Measurements from ENCODE around the gene PSME3.
"Not testable (repeated sequence)": the region's sequence is repeated elsewhere in the genome, so short reads cannot be mapped to it uniquely, and the experiment has no call there.

Gene PSME3

DNA sequence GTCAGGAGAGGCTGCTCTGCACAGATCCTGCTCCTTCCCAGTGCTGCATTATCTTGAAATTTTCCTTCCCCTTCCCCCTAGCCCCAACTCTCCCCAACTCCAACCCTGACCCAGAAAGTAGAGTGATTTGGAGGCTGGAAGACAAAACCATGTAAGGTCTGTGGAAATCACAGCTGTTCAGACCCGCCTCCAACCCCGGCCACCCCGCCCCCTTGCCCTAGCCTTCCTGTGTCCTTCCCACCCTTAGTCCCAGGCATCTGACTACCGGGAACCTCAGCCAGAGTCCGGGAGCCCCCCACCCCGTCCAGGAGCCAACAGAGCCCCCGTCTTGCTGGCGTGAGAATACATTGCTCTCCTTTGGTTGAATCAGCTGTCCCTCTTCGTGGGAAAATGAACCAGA, 17.8 kb downstream of the PSME3 start, which contains the start of gene AOC3:
Gene AOC3 (plus strand): TSS at position 246 of the 400 bp plus-strand sequence. CDS start 145 bp downstream, at position 391.
- no peak for DNase-seq (ENCODE audit: low read depth)
- no peak within 1 kb of the TSS for H3K4me3 ChIP-seq (ENCODE audit: low read depth, low read length)
- TF ChIP-seq, protein P1, sequence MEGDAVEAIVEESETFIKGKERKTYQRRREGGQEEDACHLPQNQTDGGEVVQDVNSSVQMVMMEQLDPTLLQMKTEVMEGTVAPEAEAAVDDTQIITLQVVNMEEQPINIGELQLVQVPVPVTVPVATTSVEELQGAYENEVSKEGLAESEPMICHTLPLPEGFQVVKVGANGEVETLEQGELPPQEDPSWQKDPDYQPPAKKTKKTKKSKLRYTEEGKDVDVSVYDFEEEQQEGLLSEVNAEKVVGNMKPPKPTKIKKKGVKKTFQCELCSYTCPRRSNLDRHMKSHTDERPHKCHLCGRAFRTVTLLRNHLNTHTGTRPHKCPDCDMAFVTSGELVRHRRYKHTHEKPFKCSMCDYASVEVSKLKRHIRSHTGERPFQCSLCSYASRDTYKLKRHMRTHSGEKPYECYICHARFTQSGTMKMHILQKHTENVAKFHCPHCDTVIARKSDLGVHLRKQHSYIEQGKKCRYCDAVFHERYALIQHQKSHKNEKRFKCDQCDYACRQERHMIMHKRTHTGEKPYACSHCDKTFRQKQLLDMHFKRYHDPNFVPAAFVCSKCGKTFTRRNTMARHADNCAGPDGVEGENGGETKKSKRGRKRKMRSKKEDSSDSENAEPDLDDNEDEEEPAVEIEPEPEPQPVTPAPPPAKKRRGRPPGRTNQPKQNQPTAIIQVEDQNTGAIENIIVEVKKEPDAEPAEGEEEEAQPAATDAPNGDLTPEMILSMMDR (IDR thresholded peaks at IDR 0.05; ENCODE audit: control insufficient read depth, extremely low read depth, insufficient read depth): no peak

DNA sequence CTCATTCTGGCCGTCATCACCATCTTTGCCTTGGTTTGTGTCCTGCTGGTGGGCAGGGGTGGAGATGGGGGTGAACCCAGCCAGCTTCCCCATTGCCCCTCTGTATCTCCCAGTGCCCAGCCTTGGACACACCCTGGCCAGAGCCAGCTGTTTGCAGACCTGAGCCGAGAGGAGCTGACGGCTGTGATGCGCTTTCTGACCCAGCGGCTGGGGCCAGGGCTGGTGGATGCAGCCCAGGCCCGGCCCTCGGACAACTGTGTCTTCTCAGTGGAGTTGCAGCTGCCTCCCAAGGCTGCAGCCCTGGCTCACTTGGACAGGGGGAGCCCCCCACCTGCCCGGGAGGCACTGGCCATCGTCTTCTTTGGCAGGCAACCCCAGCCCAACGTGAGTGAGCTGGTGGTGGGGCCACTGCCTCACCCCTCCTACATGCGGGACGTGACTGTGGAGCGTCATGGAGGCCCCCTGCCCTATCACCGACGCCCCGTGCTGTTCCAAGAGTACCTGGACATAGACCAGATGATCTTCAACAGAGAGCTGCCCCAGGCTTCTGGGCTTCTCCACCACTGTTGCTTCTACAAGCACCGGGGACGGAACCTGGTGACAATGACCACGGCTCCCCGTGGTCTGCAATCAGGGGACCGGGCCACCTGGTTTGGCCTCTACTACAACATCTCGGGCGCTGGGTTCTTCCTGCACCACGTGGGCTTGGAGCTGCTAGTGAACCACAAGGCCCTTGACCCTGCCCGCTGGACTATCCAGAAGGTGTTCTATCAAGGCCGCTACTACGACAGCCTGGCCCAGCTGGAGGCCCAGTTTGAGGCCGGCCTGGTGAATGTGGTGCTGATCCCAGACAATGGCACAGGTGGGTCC, 18.4 kb downstream of the PSME3 start:
- not testable (repeated sequence) for H3K4me3 ChIP-seq (ENCODE audit: low read depth, low read length); DNase-seq (ENCODE audit: low read depth)

DNA sequence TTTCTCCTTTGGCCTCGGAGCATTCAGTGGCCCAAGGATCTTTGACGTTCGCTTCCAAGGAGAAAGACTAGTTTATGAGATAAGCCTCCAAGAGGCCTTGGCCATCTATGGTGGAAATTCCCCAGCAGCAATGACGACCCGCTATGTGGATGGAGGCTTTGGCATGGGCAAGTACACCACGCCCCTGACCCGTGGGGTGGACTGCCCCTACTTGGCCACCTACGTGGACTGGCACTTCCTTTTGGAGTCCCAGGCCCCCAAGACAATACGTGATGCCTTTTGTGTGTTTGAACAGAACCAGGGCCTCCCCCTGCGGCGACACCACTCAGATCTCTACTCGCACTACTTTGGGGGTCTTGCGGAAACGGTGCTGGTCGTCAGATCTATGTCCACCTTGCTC, 19.2 kb downstream of the PSME3 start:
- TF ChIP-seq, protein P1 (IDR thresholded peaks at IDR 0.05; ENCODE audit: control insufficient read depth, extremely low read depth, insufficient read depth): no peak
- H3K4me3 ChIP-seq (ENCODE audit: low read depth, low read length): no peak overlapping the region
- DNase-seq (ENCODE audit: low read depth): no peak

DNA sequence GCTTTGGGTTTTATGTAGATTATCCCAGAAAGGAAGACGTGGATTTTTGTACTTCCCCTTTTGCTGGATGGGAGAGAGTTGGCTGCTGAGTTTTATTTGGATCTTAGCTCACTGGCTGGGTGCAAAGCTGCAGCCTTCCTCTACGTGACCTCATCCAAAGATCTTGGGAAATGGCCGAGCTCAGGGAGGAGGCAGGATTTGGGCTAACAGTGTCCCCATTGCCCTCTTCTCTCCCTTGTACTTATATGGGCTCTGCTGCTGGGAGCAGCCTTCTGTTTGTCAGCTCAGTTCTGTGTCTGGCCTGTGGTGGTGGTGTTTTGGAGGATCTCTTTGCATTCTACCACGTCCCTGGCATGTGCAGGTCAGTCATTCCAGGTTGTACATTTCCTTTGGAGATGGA, 19.8 kb downstream of the PSME3 start:
- DNase-seq (ENCODE audit: low read depth): no peak
- TF ChIP-seq, protein P1 (IDR thresholded peaks at IDR 0.05; ENCODE audit: control insufficient read depth, extremely low read depth, insufficient read depth): no peak

DNA sequence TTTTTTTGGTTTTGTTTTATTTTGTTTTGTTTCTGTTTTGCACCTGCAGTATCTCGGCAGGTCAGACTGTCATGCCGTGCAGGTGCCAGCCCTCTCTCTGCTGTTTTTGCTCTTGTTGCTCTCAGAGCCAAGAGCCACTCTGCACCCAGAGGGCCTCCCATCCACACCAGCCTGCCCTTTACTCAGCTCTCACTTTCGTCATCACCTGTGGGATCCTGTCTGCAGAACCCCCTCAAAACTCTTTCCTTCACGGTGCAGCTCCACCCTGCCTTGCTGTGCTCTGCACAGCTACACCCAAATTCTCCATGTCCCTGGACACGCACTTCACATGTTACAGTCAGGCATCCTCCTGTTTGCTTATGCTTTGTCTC, 20.4 kb downstream of the PSME3 start:
- no peak for DNase-seq (ENCODE audit: low read depth)
- TF ChIP-seq, protein P1 (IDR thresholded peaks at IDR 0.05; ENCODE audit: control insufficient read depth, extremely low read depth, insufficient read depth): no peak
- no peak overlapping the region for H3K4me3 ChIP-seq (ENCODE audit: low read depth, low read length)

More for the DNA sequence above, 19.8 kb downstream of the PSME3 start:
- no peak overlapping the region for H3K4me3 ChIP-seq (ENCODE audit: low read depth, low read length)

DNA sequence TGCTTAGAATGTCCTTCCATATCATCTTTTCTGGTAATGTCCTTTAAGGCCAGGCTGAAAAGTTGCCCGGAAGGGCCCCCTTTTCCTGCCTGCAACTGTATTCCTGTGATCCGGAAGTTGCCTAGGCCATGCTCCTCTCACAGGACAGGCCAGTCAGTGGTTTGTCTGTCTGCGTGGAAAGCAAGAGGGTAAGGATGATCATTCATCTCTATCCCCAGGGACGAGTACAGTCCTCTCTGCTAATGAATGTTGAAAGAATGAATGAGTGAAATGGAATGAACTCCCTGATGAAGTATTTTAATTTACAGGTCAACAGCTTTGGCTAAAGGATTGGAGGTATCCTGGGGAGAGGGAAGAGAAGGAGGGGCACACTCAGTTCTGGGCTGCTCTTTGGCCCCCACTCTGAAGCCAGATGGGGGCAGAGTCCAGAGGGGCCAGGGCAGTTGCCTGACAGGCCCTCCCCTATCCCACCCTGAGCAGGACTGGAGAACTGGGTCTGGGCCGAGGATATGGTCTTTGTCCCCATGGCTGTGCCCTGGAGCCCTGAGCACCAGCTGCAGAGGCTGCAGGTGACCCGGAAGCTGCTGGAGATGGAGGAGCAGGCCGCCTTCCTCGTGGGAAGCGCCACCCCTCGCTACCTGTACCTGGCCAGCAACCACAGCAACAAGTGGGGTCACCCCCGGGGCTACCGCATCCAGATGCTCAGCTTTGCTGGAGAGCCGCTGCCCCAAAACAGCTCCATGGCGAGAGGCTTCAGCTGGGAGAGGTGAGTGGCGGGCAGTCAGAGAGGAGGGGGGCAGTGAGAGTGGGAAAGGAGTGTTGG, 21.0 kb downstream of the PSME3 start:
- DNase-seq (ENCODE audit: low read depth): no peak
- no peak overlapping the region for H3K4me3 ChIP-seq (ENCODE audit: low read depth, low read length)
- TF ChIP-seq, protein P1 (IDR thresholded peaks at IDR 0.05; ENCODE audit: control insufficient read depth, extremely low read depth, insufficient read depth): no peak

DNA sequence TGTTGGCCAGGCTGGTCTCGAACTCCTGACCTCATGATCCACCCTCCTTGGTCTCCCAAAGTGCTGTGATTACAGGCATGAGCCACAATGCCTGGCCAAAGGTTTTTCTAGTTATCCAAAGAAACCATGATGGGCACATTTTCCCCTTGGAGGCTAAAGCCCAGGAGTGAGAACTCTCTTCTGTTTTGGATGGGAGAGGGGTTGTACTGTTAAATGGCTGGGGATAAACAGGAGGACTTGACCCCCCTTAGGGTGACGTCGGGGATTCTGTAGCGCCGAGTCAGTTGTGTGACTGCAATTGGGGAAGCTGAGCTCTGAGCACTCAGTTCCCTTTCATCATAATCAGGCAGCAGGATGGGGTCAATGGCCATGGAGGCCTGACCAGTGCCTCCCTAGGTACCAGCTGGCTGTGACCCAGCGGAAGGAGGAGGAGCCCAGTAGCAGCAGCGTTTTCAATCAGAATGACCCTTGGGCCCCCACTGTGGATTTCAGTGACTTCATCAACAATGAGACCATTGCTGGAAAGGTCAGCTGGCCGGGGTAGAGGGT, 21.9 kb downstream of the PSME3 start:
- H3K4me3 ChIP-seq (ENCODE audit: low read depth, low read length): no peak overlapping the region
- TF ChIP-seq, protein P1 (IDR thresholded peaks at IDR 0.05; ENCODE audit: control insufficient read depth, extremely low read depth, insufficient read depth): no peak
- no peak for DNase-seq (ENCODE audit: low read depth)

DNA sequence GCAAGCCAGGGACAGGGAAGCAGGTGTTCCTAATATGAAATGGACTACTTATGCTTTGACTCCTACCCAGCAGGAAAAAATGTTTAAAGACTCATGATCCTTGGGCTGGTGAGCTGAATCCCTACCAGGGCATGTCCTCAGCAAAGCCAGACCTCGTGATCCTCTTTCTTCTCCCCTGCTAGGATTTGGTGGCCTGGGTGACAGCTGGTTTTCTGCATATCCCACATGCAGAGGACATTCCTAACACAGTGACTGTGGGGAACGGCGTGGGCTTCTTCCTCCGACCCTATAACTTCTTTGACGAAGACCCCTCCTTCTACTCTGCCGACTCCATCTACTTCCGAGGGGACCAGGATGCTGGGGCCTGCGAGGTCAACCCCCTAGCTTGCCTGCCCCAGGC, 22.9 kb downstream of the PSME3 start:
- not testable (repeated sequence) for H3K4me3 ChIP-seq (ENCODE audit: low read depth, low read length); DNase-seq (ENCODE audit: low read depth)

DNA sequence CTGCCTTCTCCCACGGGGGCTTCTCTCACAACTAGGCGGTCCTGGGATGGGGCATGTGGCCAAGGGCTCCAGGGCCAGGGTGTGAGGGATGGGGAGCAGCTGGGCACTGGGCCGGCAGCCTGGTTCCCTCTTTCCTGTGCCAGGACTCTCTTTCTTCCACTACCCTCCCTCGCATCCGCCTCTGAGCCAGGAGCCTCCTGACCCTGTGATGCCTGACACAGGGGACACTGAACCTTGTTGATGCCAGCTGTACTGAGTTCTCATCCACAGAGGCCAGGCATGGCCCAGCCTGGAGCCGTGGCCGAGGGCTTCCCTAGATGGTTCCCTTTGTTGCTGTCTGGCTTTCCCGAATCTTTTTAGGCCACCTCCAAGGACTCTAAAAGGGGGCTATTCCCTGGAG, 23.3 kb downstream of the PSME3 start:
- not testable (repeated sequence) for H3K4me3 ChIP-seq (ENCODE audit: low read depth, low read length); DNase-seq (ENCODE audit: low read depth)
